B cell (primary cell): ENCODE results near the gene TSPO. TPM values are rescaled to one million over a fixed set of nuclear protein-coding genes. Genes with fewer than 3 reads are reported as not detected.

Experiments used
- ATAC-seq: fragments of 200-7000 bp; cut with Tn5 transposase; one replicate; pipeline ENCODE4 v1.10.0; 2021; ENCODE audit warnings: low read depth, mild to moderate bottlenecking, moderate number of reproducible peaks, moderate library complexity
- CTCF ChIA-PET: fragments of 350-600 bp; sonication (Branson Sonifier 250); formaldehyde crosslinking; loops from one replicate; lab custom pipeline; 2021; ENCODE audit warnings: antibody characterized with exemption, inconsistent platforms; lab: Charles Lee
- POLR2A ChIA-PET: fragments of 350-600 bp; sonication (Branson Sonifier 250); formaldehyde crosslinking; loops from one replicate; lab custom pipeline; 2021; ENCODE audit warnings: antibody characterized with exemption; lab: Charles Lee
- DNase-seq: peaks from one replicate; pipeline ENCODE4 v3.0.0; 2013
- H2AFZ ChIP-seq: 2 replicates; pipeline ENCODE4 v1.6.1; 2012; ENCODE audit warnings: mild to moderate bottlenecking, low read depth, low read length; ENCODE audit not compliant: insufficient read depth, poor library complexity, severe bottlenecking
- H3K27ac ChIP-seq, 2 donors: 1 replicate in 1 of 2; 2 replicates in 1 of 2; pipeline ENCODE4 v1.5.1; 2012 to 2013; ENCODE audit warnings: low read length in 2 of 2, mild to moderate bottlenecking in 2 of 2, moderate library complexity in 1 of 2
- H3K27me3 ChIP-seq, 4 experiments: fragments of 200-600 bp in 1 of 4; sonication (generic) in 1 of 4; replicated peaks in 1 of 4; 1 replicate in 2 of 4; 2 replicates in 2 of 4; pipeline versions ENCODE4 v1.6.1 to v1.7.0; 2013 to 2016; ENCODE audit warnings: low read length in 3 of 4, mild to moderate bottlenecking in 2 of 4, mixed read lengths in 1 of 4, moderate library complexity in 1 of 4; ENCODE audit not compliant: insufficient read depth in 4 of 4, control insufficient read depth in 3 of 4; ENCODE audit errors: control extremely low read depth in 1 of 4
- H3K36me3 ChIP-seq, 2 experiments: replicated peaks in 1 of 2; 1 replicate in 1 of 2; 2 replicates in 1 of 2; pipeline versions ENCODE4 v1.6.1 to v1.7.1; 2013; ENCODE audit warnings: low read length in 1 of 2; ENCODE audit not compliant: insufficient read depth in 2 of 2, control insufficient read depth in 1 of 2; ENCODE audit errors: control extremely low read depth in 1 of 2, extremely low read depth in 1 of 2
- H3K4me1 ChIP-seq, 2 donors: fragments of 200-600 bp in 1 of 2; sonication (generic) in 1 of 2; 1 replicate in 1 of 2; 2 replicates in 1 of 2; pipeline versions ENCODE4 v1.5.1 to v1.6.1; 2013 to 2017; ENCODE audit warnings: low read length in 2 of 2; ENCODE audit not compliant: control insufficient read depth in 2 of 2, insufficient read depth in 2 of 2
- H3K4me2 ChIP-seq: replicated peaks from 2 replicates; pipeline ENCODE3; 2012; ENCODE audit warnings: mild to moderate bottlenecking, low read depth, low read length; ENCODE audit not compliant: poor library complexity, severe bottlenecking
- H3K4me3 ChIP-seq, 5 experiments: fragments of 200-600 bp in 1 of 5; sonication (generic) in 1 of 5; 1 replicate in 3 of 5; 2 replicates in 2 of 5; pipeline versions ENCODE4 v1.5.1 to v1.7.0; 2011 to 2016; ENCODE audit warnings: low read length in 4 of 5, mild to moderate bottlenecking in 4 of 5, low read depth in 2 of 5, control low read depth in 1 of 5, moderate library complexity in 1 of 5; ENCODE audit not compliant: insufficient read depth in 1 of 5; ENCODE audit errors: control extremely low read depth in 1 of 5, extremely low read depth in 1 of 5
- H3K79me2 ChIP-seq: fragments of 200-600 bp; sonication (generic); one replicate; pipeline ENCODE4 v1.6.0; 2016; ENCODE audit warnings: low read length; ENCODE audit not compliant: control insufficient read depth, insufficient read depth
- H3K9ac ChIP-seq: fragments of 200-600 bp; sonication (generic); 2 replicates; pipeline ENCODE4 v1.6.1; 2017; ENCODE audit warnings: mild to moderate bottlenecking, low read length, moderate library complexity
- H3K9me3 ChIP-seq, 3 donors: one replicate each; pipeline versions ENCODE4 v1.6.1 to v1.7.1; 2013; ENCODE audit warnings: low read length in 2 of 3; ENCODE audit not compliant: control insufficient read depth in 2 of 3, insufficient read depth in 1 of 3; ENCODE audit errors: control extremely low read depth in 1 of 3
- H4K20me1 ChIP-seq: 2 replicates; pipeline ENCODE4 v1.6.0; 2012; ENCODE audit warnings: mild to moderate bottlenecking, low read length; ENCODE audit not compliant: insufficient read depth, control insufficient read depth, poor library complexity, severe bottlenecking
- H3K27ac Mint-ChIP-seq: one replicate; pipeline ENCODE4 v1.8.0; 2021; ENCODE audit warnings: mixed read lengths
- H3K27me3 Mint-ChIP-seq: one replicate; pipeline ENCODE4 v1.8.0; 2021; ENCODE audit warnings: mixed read lengths
- H3K4me1 Mint-ChIP-seq: one replicate; pipeline ENCODE4 v1.8.0; 2021; ENCODE audit warnings: mixed read lengths
- H3K4me3 Mint-ChIP-seq: one replicate; pipeline ENCODE4 v1.8.0; 2021; ENCODE audit warnings: mixed read lengths
- H3K9me3 Mint-ChIP-seq: one replicate; pipeline ENCODE4 v1.8.0; 2022; ENCODE audit warnings: mixed read lengths; ENCODE audit not compliant: insufficient read depth
- CTCF ChIP-seq: fragments of 200-600 bp; IDR thresholded peaks from one replicate; pipeline ENCODE4 v1.8.0; 2022; ENCODE audit warnings: antibody characterized with exemption, mild to moderate bottlenecking
- EZH2 ChIP-seq: IDR thresholded peaks from 2 replicates; pipeline ENCODE4 v1.6.1; 2012; ENCODE audit warnings: borderline replicate concordance, low read depth, mild to moderate bottlenecking, moderate library complexity, low read length; ENCODE audit not compliant: insufficient read depth, poor library complexity, severe bottlenecking
- WGBS: methylation state at CpG from one replicate; pipeline ENCODE4 v1.1.5; 2013; ENCODE audit warnings: missing lambda C conversion rate; ENCODE audit not compliant: insufficient coverage; 5-methylcytosine and 5-hydroxymethylcytosine counted together
- intact Hi-C: fragments of 100-400 bp; cut with micrococcal nuclease; formaldehyde crosslinking; loops from one replicate; pipeline ENCODE4 v1.10.0; 2022
- polyA plus RNA-seq: library from polyadenylated mRNA; depleted of rRNA; stranded (reverse); fragments of >200 nt; gene quantifications from 2 replicates; pipeline ENCODE4 v1.2.3, GENCODE V29; 2012
- total RNA-seq, 2 donors: library from RNA; stranded (reverse); fragments of 120-200 nt in 1 of 2; gene quantifications; 1 replicate in 1 of 2; 2 replicates in 1 of 2; pipeline versions ENCODE4 v1.2.3 to v1.2.4, GENCODE V29; 2013 to 2022

The TSPO gene
- total and polyA plus RNA-seq, 2 donors (not counting 1 experiment from before 2014, with no cell fraction given), result 54.9 to 94.2 TPM

DNA sequence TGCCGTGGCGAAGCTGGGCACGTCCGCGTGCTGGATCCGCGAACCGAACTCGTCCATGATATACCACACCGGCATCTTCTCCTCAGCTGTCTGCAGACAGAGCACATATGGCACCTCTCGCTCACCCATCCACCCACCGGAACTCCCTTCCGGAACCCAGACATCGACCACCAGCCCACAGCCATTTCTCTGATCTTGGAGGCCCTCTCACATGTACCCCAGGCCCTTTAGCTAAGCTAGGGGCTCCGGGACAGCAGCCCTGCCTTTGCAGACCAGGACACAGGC lies 28.5 kb downstream of the TSPO start:
- peaks cover 27% of the 10 kb centered on the region for H3K79me2 ChIP-seq
- H3K9ac ChIP-seq, result no peak overlapping the region
- no peak overlapping the region for H3K27ac ChIP-seq
- ATAC-seq (no peak), DNase-seq (no peak)
- H4K20me1 ChIP-seq, result peaks cover 4% of the 10 kb centered on the region
- no peaks in the 10 kb centered on the region for H3K9me3 ChIP-seq
- H3K4me3 ChIP-seq, result no peak overlapping the region
- ChIA-PET CTCF (no interaction called here), POLR2A (no interaction called here)
- intact Hi-C loops, result no loop called here
- peaks cover 0 to 27% of the 10 kb centered on the region in 2 experiments for H3K36me3 ChIP-seq
- WGBS, result 98% methylated on average over 15 of the region's 15 CpGs
- Mint-ChIP-seq H3K4me3 (no peak overlapping the region), H3K27me3 (no peaks in the 10 kb centered on the region), H3K4me1 (peaks cover 4% of the 10 kb centered on the region), H3K27ac (no peak overlapping the region), H3K9me3 (no peaks in the 10 kb centered on the region)
- TF ChIP-seq EZH2, result no peak
- TF ChIP-seq CTCF, result no peak
- no peaks in the 10 kb centered on the region for H3K27me3 ChIP-seq
- H3K4me1 ChIP-seq, result no peaks in the 10 kb centered on the region
- no peak overlapping the region for H3K4me2 ChIP-seq
- H2AFZ ChIP-seq, result no peak overlapping the region

GRCh38 chr22:43180670-43181069 lies 29.3 kb downstream of the TSPO start:
- H3K9ac ChIP-seq, result no peak overlapping the region
- Mint-ChIP-seq H3K27ac (no peak overlapping the region), H3K27me3 (no peaks in the 10 kb centered on the region), H3K4me1 (peaks cover 9% of the 10 kb centered on the region), H3K4me3 (no peak overlapping the region), H3K9me3 (no peaks in the 10 kb centered on the region)
- no peak overlapping the region for H2AFZ ChIP-seq
- no peaks in the 10 kb centered on the region for H3K9me3 ChIP-seq
- DNase-seq, result no peak
- POLR2A ChIA-PET, result no interaction called here
- no peaks in the 10 kb centered on the region for H3K27me3 ChIP-seq
- H4K20me1 ChIP-seq, result peaks cover 5% of the 10 kb centered on the region
- peaks cover 29% of the 10 kb centered on the region for H3K79me2 ChIP-seq
- no peak overlapping the region for H3K4me3 ChIP-seq
- 94% methylated on average over 15 of the region's 15 CpGs for WGBS
- TF ChIP-seq EZH2 (no peak), CTCF (no peak)
- no peak for ATAC-seq
- H3K4me2 ChIP-seq, result no peak overlapping the region
- H3K36me3 ChIP-seq, result peaks cover 0 to 25% of the 10 kb centered on the region in 2 experiments
- H3K27ac ChIP-seq, result no peak overlapping the region
- CTCF ChIA-PET, result no interaction called here
- peaks cover 1 to 2% of the 10 kb centered on the region in 2 donors for H3K4me1 ChIP-seq
- intact Hi-C loops, result no loop called here
